H1 (cell line): Measurements from ENCODE around the gene DEFB129. TPM values are rescaled to one million over a fixed set of nuclear protein-coding genes. Genes with fewer than 3 reads are reported as not detected.

Source experiments
- ASH2L ChIP-seq: fragments of 200-600, 300-600 bp; sonication (generic); IDR thresholded peaks from one replicate; pipeline ENCODE4 v1.7.1; 2017; ENCODE audit warnings: low read length
- BRCA1 ChIP-seq: IDR thresholded peaks from 2 replicates; pipeline ENCODE4 v1.6.1; 2012; ENCODE audit warnings: low read depth, low read length, improper control_type of control experiment
- CBX5 ChIP-seq: fragments of 300-800, 300-1000 bp; sonication (generic); IDR thresholded peaks from 2 replicates; pipeline ENCODE4 v1.7.1; 2016; ENCODE audit warnings: antibody characterized with exemption, low read length, low read depth
- CREB1 ChIP-seq: IDR thresholded peaks from 2 replicates; pipeline ENCODE4 v1.6.1; 2012; ENCODE audit warnings: inconsistent platforms
- GTF2F1 ChIP-seq: IDR thresholded peaks from 2 replicates; pipeline ENCODE4 v1.6.1; 2012; ENCODE audit warnings: low read depth, low read length, improper control_type of control experiment, borderline replicate concordance
- HDAC2 ChIP-seq, 2 experiments: fragments of 300-600 bp in 1 of 2; sonication (generic) in 1 of 2; IDR thresholded peaks; 2 replicates each; pipeline ENCODE4 v1.6.1; 2011 to 2012; ENCODE audit warnings: low read depth in 2 of 2, low read length in 2 of 2, mild to moderate bottlenecking in 2 of 2, moderate library complexity in 2 of 2, borderline replicate concordance in 1 of 2, inconsistent platforms in 1 of 2
- KDM4A ChIP-seq: IDR thresholded peaks from one replicate; pipeline ENCODE4 v1.7.1; 2012; ENCODE audit warnings: low read depth, mild to moderate bottlenecking, moderate library complexity, low read length, inconsistent platforms; ENCODE audit not compliant: severe bottlenecking
- KDM5A ChIP-seq: fragments of 200-600 bp; IDR thresholded peaks from 2 replicates; pipeline ENCODE4 v1.7.1; 2012; ENCODE audit warnings: mild to moderate bottlenecking, low read length, inconsistent platforms, mixed read lengths
- NANOG ChIP-seq: IDR thresholded peaks from 2 replicates; pipeline ENCODE4 v1.6.1; 2011; ENCODE audit warnings: low read length, low read depth, mild to moderate bottlenecking, inconsistent platforms; ENCODE audit not compliant: insufficient read depth, poor library complexity, severe bottlenecking
- PHF8 ChIP-seq: fragments of 200-600 bp; sonication (generic); conservative IDR thresholded peaks from 2 replicates; pipeline ENCODE4 v1.7.1; 2012; ENCODE audit warnings: low read depth, mild to moderate bottlenecking, inconsistent platforms, low read length, moderate library complexity
- POU5F1 ChIP-seq: IDR thresholded peaks from 2 replicates; pipeline ENCODE4 v1.6.1; 2011; ENCODE audit warnings: low read depth, mild to moderate bottlenecking, low read length, moderate library complexity
- RXRA ChIP-seq: IDR thresholded peaks from 2 replicates; pipeline ENCODE4 v1.6.1; 2011; ENCODE audit warnings: low read depth, mild to moderate bottlenecking, low read length, moderate library complexity; ENCODE audit not compliant: insufficient read depth
- SAP30 ChIP-seq: fragments of 300-600 bp; sonication (generic); IDR thresholded peaks from 2 replicates; pipeline ENCODE4 v1.7.1; 2012; ENCODE audit warnings: low read length, moderate library complexity, mild to moderate bottlenecking, inconsistent platforms; ENCODE audit not compliant: insufficient read depth, insufficient replicate concordance
- SIRT6 ChIP-seq: IDR thresholded peaks from one replicate; pipeline ENCODE4 v1.7.1; 2012; ENCODE audit warnings: low read length, inconsistent platforms
- SP1 ChIP-seq: IDR thresholded peaks from 2 replicates; pipeline ENCODE4 v1.6.1; 2011; ENCODE audit warnings: low read depth, low read length
- SP2 ChIP-seq: IDR thresholded peaks from 2 replicates; pipeline ENCODE4 v1.6.1; 2012; ENCODE audit warnings: mild to moderate bottlenecking, low read length, inconsistent platforms
- SP4 ChIP-seq: IDR thresholded peaks from 2 replicates; pipeline ENCODE4 v1.6.1; 2012; ENCODE audit warnings: low read length, inconsistent platforms
- SRF ChIP-seq: IDR thresholded peaks from 2 replicates; pipeline ENCODE4 v1.6.1; 2011; ENCODE audit warnings: mild to moderate bottlenecking, low read depth, low read length, moderate library complexity
- SUZ12 ChIP-seq: fragments of 200-600 bp; sonication (generic); IDR thresholded peaks from 2 replicates; pipeline ENCODE4 v1.6.1; 2012; ENCODE audit warnings: mild to moderate bottlenecking, inconsistent platforms, low read length, moderate library complexity, mixed read lengths
- TAF7 ChIP-seq: optimal IDR thresholded peaks from 2 replicates; pipeline ENCODE3; 2011; ENCODE audit warnings: low read depth, mild to moderate bottlenecking, inconsistent platforms, low read length, moderate library complexity, borderline replicate concordance
- TCF12 ChIP-seq: IDR thresholded peaks from 2 replicates; pipeline ENCODE4 v1.6.1; 2011; ENCODE audit warnings: low read depth, mild to moderate bottlenecking, low read length
- TEAD4 ChIP-seq: IDR thresholded peaks from 2 replicates; pipeline ENCODE4 v1.6.1; 2012; ENCODE audit warnings: low read depth, low read length, inconsistent platforms, mixed read lengths
- YY1 ChIP-seq: IDR thresholded peaks from 2 replicates; pipeline ENCODE4 v1.6.1; 2011; ENCODE audit warnings: low read depth, mild to moderate bottlenecking, low read length
- polyA plus RNA-seq, 7 experiments: library from polyadenylated mRNA; depleted of rRNA in 3 of 7; stranded (reverse) in 5 of 7; unstranded in 2 of 7; fragments of >200 nt in 5 of 7; fragments of 200-250 nt in 2 of 7; gene quantifications; 1 replicate in 5 of 7; 2 replicates in 1 of 7; 4 replicates in 1 of 7; pipeline versions ENCODE4 v1.2.1 to v1.2.3, GENCODE V29; 2011 to 2013; ENCODE audit warnings: missing spikeins in 2 of 7, mixed read lengths in 2 of 7
- total RNA-seq: library from RNA; stranded (reverse); fragmentation: NEBNext Ultra II Directional; extraction: Animal tissue kit (Norgen Biotek cat#: 25700); gene quantifications from 2 replicates; pipeline ENCODE4 v1.2.1, GENCODE V29; 2021
- TF ChIP-seq, protein P1 (sequence below): IDR thresholded peaks from 2 replicates; pipeline ENCODE4 v1.6.1; 2011; ENCODE audit warnings: low read depth, mild to moderate bottlenecking, low read length; ENCODE audit not compliant: insufficient read depth

DEFB129 gene
- total and polyA plus RNA-seq, 2 of the 8 experiments (the other 6 are each of a cell fraction or from before 2014, with no cell fraction given), result not detected

DNA sequence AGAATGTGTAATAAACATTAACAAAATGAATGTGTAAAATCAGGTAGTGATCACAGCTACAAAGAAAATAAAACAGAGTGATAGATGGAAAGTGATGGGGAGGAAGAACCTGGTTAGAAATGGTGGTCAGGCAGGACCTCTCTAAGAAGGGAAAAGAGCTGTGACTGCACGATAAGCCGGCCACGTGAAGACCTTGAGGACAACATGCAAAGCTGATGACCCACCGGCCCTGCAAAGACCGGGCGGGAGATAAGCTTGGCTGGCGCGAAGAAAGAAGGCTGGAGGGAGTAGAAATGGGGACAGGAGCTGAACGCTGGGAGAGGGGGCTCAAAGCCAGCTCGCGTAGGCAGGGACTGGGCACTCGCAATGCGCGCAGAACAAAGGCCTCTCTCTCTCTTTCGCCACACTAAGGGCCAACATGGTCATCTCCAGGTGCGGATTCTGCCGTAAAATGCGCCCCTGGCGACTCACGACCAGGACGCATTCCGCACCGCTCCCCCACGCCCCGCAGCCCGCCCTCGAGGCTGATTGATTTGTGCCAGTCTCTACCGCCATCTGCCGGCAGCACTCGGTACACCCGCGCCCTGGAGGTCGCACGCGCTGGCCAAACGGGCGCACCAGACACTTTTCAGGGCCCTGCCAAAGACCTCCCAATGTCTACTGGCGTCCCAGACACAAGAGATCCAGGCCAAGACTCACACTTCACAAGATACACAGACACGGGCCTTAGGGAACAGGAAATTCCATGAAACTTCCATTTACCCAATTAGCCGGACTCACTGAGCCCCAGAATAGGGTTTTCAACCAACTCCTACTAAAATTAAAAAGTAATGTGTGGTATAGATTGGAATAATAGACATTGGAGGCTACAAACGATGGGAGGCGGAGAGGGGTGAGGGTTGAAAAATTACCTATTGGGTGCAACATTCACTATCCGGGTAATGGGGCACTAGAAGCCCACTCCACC lies 39.8 kb downstream of the DEFB129 start (continued):
- TF ChIP-seq PHF8 (peak; percentile 64; the same call in 1 of the 2 replicates), SUZ12 (no peak), CBX5 (no peak), SP4 (no peak), SRF (no peak), YY1 (peak; percentile 43; the same call in 1 of the 2 replicates), ASH2L (peak; percentile 44), KDM5A (no peak), RXRA (no peak), TCF12 (0 out of 2 replicates have a peak, but pooled peaks have one; percentile 76), SP1 (peak; percentile 43; the same call in 1 of the 2 replicates), POU5F1 (no peak), TAF7 (no peak), SP2 (no peak), TEAD4 (peak; percentile 89), KDM4A (peak; percentile 87), GTF2F1 (peak; percentile 62; the same call in 1 of the 2 replicates), SIRT6 (no peak), NANOG (no peak), SAP30 (no peak), BRCA1 (no peak), CREB1 (peak; percentile 42; the same call in 1 of the 2 replicates), HDAC2 (IDR thresholded peaks at IDR 0.05; ENCODE audit: borderline replicate concordance in 1 of 2, low read depth in 2 of 2, low read length in 2 of 2) (no peak)
- TF ChIP-seq, protein P1, sequence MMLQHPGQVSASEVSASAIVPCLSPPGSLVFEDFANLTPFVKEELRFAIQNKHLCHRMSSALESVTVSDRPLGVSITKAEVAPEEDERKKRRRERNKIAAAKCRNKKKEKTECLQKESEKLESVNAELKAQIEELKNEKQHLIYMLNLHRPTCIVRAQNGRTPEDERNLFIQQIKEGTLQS, result peak; percentile 64; the same call in 1 of the 2 replicates
